ENCODE data around the gene TNFSF18.

The TNFSF18 gene

GRCh38 chr1:173038875-173039554 is 11.7 kb downstream of the TNFSF18 start:
- DNase-seq = no peak

- no peak for DNase-seq
These were observed 26.2 kb downstream of the TNFSF18 start for GRCh38 chr1:173024543-173024942.

DNA sequence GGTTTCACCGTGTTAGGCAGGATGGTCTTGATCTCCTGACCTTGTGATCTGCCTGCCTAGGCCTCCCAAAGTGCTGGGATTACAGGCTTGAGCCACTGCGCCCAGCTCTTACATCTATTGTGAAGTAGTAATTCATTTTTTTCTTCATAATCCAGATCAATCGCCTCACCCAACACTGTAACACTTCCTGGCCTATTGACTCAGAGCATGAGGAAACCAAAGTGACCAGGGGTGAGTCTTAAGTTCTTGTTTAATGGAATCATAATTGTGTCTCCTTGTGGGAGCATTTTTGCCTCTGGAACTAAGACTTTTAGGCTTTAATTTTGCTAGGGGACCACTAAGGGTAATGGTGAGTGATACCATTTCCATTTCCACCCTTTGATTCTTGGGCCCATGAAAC is 27.4 kb downstream of the TNFSF18 start:
- DNase-seq = no peak

- DNase-seq = no peak
These were observed 30.5 kb downstream of the TNFSF18 start for GRCh38 chr1:173020138-173020750.

DNA sequence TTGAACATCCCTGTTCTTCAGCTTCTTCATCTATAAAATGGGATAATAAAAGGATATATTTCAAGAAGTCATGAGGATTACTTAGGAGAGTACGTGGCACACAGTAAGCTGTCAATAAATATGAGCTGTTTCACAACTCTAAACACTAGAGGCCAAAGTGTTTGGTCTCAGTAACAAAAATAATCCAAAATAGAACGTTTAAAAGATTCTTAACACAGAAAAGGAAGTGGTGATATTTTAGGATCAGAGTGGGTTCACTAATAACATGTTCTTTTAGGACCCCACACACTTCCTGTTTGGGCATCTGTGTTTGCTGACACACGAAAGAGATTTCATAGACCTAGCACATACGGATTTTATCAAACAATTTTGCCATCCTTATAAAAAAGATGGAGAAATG is 32.9 kb downstream of the TNFSF18 start:
- DNase-seq = no peak

- DNase-seq = no peak
These were observed 34.3 kb downstream of the TNFSF18 start for GRCh38 chr1:173016419-173016818.

GRCh38 chr1:173015629-173016028 is 35.1 kb downstream of the TNFSF18 start:
- DNase-seq = no peak

DNA sequence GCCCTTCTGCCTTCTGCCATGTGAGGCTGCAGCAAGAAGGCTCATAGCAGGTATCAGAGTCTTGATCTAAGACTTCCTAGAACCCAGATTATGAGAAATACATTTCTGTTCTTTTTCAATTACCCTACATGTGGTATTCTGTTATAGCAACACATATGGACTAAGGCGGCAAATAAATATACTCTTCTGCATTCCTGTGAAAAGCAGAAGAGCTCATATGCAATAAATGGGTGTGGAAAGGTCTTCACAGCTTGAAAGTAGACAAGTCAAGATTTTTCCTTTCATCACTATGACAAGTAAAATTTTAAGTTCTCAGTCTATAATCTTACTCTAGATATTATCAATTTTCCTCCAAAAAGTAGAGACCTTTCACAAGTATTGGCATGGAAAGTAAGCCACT is 36.6 kb downstream of the TNFSF18 start:
- DNase-seq = no peak

DNA sequence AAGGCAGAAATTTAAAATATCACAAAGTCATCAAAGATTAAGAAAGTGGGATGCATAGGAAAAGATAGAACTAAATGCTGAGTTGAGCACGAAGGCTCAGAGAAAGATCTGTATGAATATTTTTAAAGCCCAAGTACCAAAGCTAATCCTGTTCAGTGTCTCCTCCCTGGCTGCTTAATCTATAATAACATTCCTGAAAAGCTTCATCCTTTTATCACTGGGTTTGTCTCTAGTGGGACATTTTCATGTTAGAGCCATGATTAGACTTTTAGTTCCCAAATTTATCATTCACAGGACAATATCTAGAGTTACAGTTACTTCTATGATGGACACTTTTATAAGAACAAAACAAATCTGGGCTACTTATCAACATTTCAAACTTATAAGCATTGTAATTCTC is 38.6 kb downstream of the TNFSF18 start:
- DNase-seq = no peak

- DNase-seq = no peak
These were observed 41.1 kb downstream of the TNFSF18 start for GRCh38 chr1:173009597-173009996.

- DNase-seq = no peak
These were observed 45.4 kb downstream of the TNFSF18 start for GRCh38 chr1:173005196-173005864.

DNA sequence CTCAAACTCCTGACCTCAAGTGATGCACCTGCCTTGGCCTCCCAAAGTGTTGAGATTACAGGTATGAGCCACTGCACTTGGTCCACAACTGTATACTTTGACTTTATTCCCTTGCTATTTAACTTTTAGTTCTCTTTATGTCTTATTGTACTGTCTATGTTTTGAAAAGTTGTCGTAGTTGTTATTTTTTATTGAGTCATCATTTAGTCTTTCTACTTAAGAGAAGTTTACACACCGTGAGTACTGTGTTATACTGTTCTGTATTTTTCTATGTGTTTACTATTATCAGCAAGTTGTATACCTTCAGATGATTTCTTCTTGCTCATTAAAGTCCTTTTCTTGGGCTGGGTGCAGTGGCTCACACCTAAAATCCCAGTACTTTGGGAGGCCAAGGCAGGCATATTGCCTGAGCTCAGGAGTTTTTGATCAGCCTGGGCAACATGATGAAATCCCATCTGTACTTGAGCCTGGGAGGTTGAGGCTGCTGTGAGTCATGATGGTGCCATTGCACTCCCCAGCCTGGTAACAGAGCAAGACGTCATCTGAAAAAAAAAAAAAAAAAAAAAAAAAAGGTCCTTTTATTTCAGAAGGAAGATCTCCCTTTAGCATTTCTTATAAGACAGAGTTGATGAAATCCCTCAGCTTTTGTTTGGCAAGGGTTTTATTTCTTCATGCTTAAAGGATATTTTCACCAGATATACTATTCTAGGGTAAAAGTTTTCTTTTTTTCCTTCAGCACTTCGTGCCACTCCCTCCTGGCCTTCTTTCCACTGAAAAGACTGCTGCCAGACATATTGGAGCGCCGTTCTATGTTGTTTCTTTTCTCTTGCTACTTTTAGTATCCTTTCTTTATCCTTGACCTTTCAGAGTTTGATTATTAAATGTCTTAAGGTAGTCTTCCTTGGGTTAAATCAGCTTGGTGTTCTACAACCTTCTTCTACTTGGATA is 47.6 kb downstream of the TNFSF18 start:
- DNase-seq = no peak

DNA sequence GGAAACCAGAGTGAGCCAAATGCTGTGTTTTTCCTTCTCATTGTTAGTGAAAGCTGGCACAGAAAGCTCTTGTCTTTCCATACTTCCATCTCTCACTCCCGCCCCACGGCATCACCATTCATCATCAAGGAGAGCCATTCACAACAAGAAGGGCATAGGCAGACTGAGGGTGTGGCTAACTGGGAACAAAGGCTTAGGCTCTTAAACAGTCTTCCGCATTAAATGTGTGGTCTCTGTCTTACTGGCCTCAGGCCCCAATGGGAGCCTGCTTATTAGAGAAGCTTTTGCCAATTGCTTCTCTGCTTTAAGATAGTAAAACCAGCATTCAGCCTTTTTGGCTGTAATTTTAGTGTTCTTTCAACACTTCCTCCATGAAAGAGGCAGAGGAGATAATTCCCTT is 51.4 kb downstream of the TNFSF18 start:
- DNase-seq = no peak

GRCh38 chr1:172997941-172998361 is 52.8 kb downstream of the TNFSF18 start:
- no peak for DNase-seq

DNA sequence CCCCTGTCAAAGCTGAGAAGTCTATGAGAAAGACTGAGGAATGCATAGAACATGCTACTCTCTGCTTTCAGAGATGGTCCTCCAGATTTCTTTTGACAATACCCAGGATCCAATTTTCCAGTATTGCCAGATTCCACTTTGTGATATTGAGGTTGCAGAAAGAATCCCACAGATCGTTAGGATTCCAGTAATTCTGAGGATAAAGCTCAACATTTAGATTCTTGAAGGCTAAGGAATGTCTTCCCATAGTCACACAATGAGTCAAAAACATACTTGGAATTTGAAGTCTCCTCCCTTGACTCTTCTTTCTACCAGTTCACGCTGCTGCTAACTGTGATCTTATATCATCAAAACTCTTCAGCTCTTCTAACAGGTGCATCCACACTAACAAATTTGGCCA is 57.1 kb downstream of the TNFSF18 start:
- no peak for DNase-seq

GRCh38 chr1:172991674-172992400 is 58.9 kb downstream of the TNFSF18 start:
- DNase-seq = no peak

DNA sequence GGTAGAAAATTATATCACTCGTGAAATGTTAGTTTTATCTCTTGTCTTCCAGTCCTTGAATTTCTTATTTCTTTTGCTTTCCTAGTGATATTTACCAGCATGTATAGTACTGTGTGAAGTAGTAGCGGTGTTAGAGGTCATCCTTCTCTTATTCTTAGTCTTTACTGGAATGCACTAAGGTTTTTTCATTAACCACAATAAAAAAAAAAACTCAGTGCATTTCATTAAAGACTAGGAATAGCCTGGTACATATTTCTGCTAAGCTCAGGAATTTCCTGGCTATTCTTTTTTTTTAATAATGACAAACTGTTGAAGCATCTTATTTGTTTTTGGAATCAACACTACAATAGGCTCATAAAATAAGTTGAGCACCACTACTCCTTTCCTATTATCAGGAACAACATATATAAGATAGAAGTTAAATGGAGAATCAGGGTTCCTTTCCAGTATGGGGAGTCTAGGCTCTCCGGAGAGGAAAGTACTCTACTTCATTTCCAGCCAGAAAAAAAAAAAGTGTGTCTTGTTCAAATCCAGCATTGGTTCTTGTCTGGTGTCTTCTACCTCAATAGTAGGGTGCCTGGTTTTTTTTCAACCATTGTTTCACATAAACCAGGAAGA is 60.0 kb downstream of the TNFSF18 start:
- DNase-seq = no peak
